ENCODE measurements around the gene KLHDC4. TPM values are rescaled to one million over a fixed set of nuclear protein-coding genes. Genes with fewer than 3 reads are reported as not detected.
A peak's percentile ranks its signal among the peaks of the same experiment; 100 is the strongest.
"Not testable (repeated sequence)": the region's sequence is repeated elsewhere in the genome, so short reads cannot be mapped to it uniquely, and the experiment has no call there.

KLHDC4 gene
- total RNA-seq, 1 donor from 2014 or later = 16.6 TPM

- no peak for DNase-seq (ENCODE audit: low read depth in 2 of 2)
These were observed 80.4 kb downstream of the KLHDC4 start for GRCh38 chr16:87685405-87685755.

- no peak for DNase-seq (ENCODE audit: low read depth in 2 of 2)
These were observed 80.9 kb downstream of the KLHDC4 start for GRCh38 chr16:87684711-87685404.

- no peak for DNase-seq (ENCODE audit: low read depth in 2 of 2)
These were observed 81.6 kb downstream of the KLHDC4 start for GRCh38 chr16:87684106-87684677.

- DNase-seq (ENCODE audit: low read depth in 2 of 2) = no peak
These were observed 82.9 kb downstream of the KLHDC4 start for GRCh38 chr16:87682852-87683399.

GRCh38 chr16:87681981-87682570, 83.7 kb downstream of the KLHDC4 start:
- DNase-seq (ENCODE audit: low read depth in 2 of 2) = peak; percentile 38 to 62

- DNase-seq (ENCODE audit: low read depth in 2 of 2) = not testable (repeated sequence)
These were observed 84.7 kb downstream of the KLHDC4 start for GRCh38 chr16:87681051-87681602.

GRCh38 chr16:87680272-87680644, 85.5 kb downstream of the KLHDC4 start:
- no peak for DNase-seq (ENCODE audit: low read depth in 2 of 2)

- no peak for DNase-seq (ENCODE audit: low read depth in 2 of 2)
These were observed 86.1 kb downstream of the KLHDC4 start for GRCh38 chr16:87679593-87680271.

- peak in 1 of 2 donors; percentile 16 for DNase-seq (ENCODE audit: low read depth in 2 of 2)
These were observed 87.2 kb downstream of the KLHDC4 start for GRCh38 chr16:87678618-87679017.

GRCh38 chr16:87677830-87678229, 88.0 kb downstream of the KLHDC4 start:
- DNase-seq (ENCODE audit: low read depth in 2 of 2) = no peak

- DNase-seq (ENCODE audit: low read depth in 2 of 2) = peak in 1 of 2 donors; percentile 31
These were observed 90.6 kb downstream of the KLHDC4 start for GRCh38 chr16:87675111-87675719.

- DNase-seq (ENCODE audit: low read depth in 2 of 2) = no peak
These were observed 91.4 kb downstream of the KLHDC4 start for GRCh38 chr16:87674419-87674818.

- no peak for DNase-seq (ENCODE audit: low read depth in 2 of 2)
These were observed 94.0 kb downstream of the KLHDC4 start for GRCh38 chr16:87671715-87672270.

GRCh38 chr16:87671221-87671620, 94.6 kb downstream of the KLHDC4 start:
- no peak for DNase-seq (ENCODE audit: low read depth in 2 of 2)

- DNase-seq (ENCODE audit: low read depth in 2 of 2) = no peak
These were observed 96.1 kb downstream of the KLHDC4 start for GRCh38 chr16:87669672-87670071.

- DNase-seq (ENCODE audit: low read depth in 2 of 2) = no peak
These were observed 97.8 kb downstream of the KLHDC4 start for GRCh38 chr16:87667946-87668345.

GRCh38 chr16:87667443-87667842, 98.3 kb downstream of the KLHDC4 start:
- no peak for DNase-seq (ENCODE audit: low read depth in 2 of 2)

- DNase-seq (ENCODE audit: low read depth in 2 of 2) = no peak
These were observed 98.9 kb downstream of the KLHDC4 start for GRCh38 chr16:87666919-87667318.

- DNase-seq (ENCODE audit: low read depth in 2 of 2) = no peak
These were observed 100.6 kb downstream of the KLHDC4 start for GRCh38 chr16:87665193-87665592.

GRCh38 chr16:87664792-87665191, 101.0 kb downstream of the KLHDC4 start:
- DNase-seq (ENCODE audit: low read depth in 2 of 2) = no peak
